ENCODE measurements around the gene DPYSL4. TPM values are rescaled to one million over a fixed set of nuclear protein-coding genes. Genes with fewer than 3 reads are reported as not detected.

Gene DPYSL4
- total RNA-seq, 1 donor from 2014 or later: 33.8 TPM

- Mint-ChIP-seq H3K27me3 (ENCODE audit: unreplicated experiment) (no peaks in the 10 kb centered on the region), H3K36me3 (ENCODE audit: unreplicated experiment) (no peaks in the 10 kb centered on the region), H3K4me3 (ENCODE audit: unreplicated experiment) (no peak overlapping the region), H3K4me1 (ENCODE audit: unreplicated experiment) (no peaks in the 10 kb centered on the region), H3K9me3 (ENCODE audit: unreplicated experiment) (no peaks in the 10 kb centered on the region), H3K27ac (ENCODE audit: unreplicated experiment) (no peak overlapping the region)
- no peak for TF ChIP-seq CTCF (IDR thresholded peaks at IDR 0.05)
- DNase-seq (ENCODE audit: extremely low spot score, unreplicated experiment): no peak
Observed at GRCh38 chr10:132149917-132150316, 36.8 kb upstream of the DPYSL4 start.

- TF ChIP-seq CTCF (IDR thresholded peaks at IDR 0.05): no peak
- no peaks in the 10 kb centered on the region for H3K9me3 Mint-ChIP-seq (ENCODE audit: unreplicated experiment)
- H3K4me3 Mint-ChIP-seq (ENCODE audit: unreplicated experiment): no peak overlapping the region
- H3K36me3 Mint-ChIP-seq (ENCODE audit: unreplicated experiment): no peaks in the 10 kb centered on the region
- DNase-seq (ENCODE audit: extremely low spot score, unreplicated experiment): no peak
- no peaks in the 10 kb centered on the region for H3K27me3 Mint-ChIP-seq (ENCODE audit: unreplicated experiment)
- no peaks in the 10 kb centered on the region for H3K4me1 Mint-ChIP-seq (ENCODE audit: unreplicated experiment)
- H3K27ac Mint-ChIP-seq (ENCODE audit: unreplicated experiment): no peak overlapping the region
Observed at GRCh38 chr10:132150777-132151176, 36.0 kb upstream of the DPYSL4 start.

- no peak overlapping the region for H3K27ac Mint-ChIP-seq (ENCODE audit: unreplicated experiment)
- no peak for TF ChIP-seq CTCF (IDR thresholded peaks at IDR 0.05)
- DNase-seq (ENCODE audit: extremely low spot score, unreplicated experiment): no peak
- H3K4me1 Mint-ChIP-seq (ENCODE audit: unreplicated experiment): no peaks in the 10 kb centered on the region
- H3K4me3 Mint-ChIP-seq (ENCODE audit: unreplicated experiment): no peak overlapping the region
- no peaks in the 10 kb centered on the region for H3K27me3 Mint-ChIP-seq (ENCODE audit: unreplicated experiment)
- H3K9me3 Mint-ChIP-seq (ENCODE audit: unreplicated experiment): no peaks in the 10 kb centered on the region
- H3K36me3 Mint-ChIP-seq (ENCODE audit: unreplicated experiment): no peaks in the 10 kb centered on the region
Observed at GRCh38 chr10:132151286-132151950, 35.3 kb upstream of the DPYSL4 start.

GRCh38 chr10:132151951-132152505, 34.7 kb upstream of the DPYSL4 start:
- Mint-ChIP-seq H3K36me3 (ENCODE audit: unreplicated experiment) (no peaks in the 10 kb centered on the region), H3K27me3 (ENCODE audit: unreplicated experiment) (no peaks in the 10 kb centered on the region), H3K4me1 (ENCODE audit: unreplicated experiment) (no peaks in the 10 kb centered on the region), H3K4me3 (ENCODE audit: unreplicated experiment) (no peak overlapping the region), H3K9me3 (ENCODE audit: unreplicated experiment) (no peaks in the 10 kb centered on the region), H3K27ac (ENCODE audit: unreplicated experiment) (no peak overlapping the region)
- no peak for DNase-seq (ENCODE audit: extremely low spot score, unreplicated experiment)
- no peak for TF ChIP-seq CTCF (IDR thresholded peaks at IDR 0.05)

- H3K27me3 Mint-ChIP-seq (ENCODE audit: unreplicated experiment): no peaks in the 10 kb centered on the region
- H3K27ac Mint-ChIP-seq (ENCODE audit: unreplicated experiment): no peak overlapping the region
- no peaks in the 10 kb centered on the region for H3K9me3 Mint-ChIP-seq (ENCODE audit: unreplicated experiment)
- no peak for DNase-seq (ENCODE audit: extremely low spot score, unreplicated experiment)
- no peak overlapping the region for H3K4me3 Mint-ChIP-seq (ENCODE audit: unreplicated experiment)
- no peaks in the 10 kb centered on the region for H3K36me3 Mint-ChIP-seq (ENCODE audit: unreplicated experiment)
- no peak for TF ChIP-seq CTCF (IDR thresholded peaks at IDR 0.05)
- no peaks in the 10 kb centered on the region for H3K4me1 Mint-ChIP-seq (ENCODE audit: unreplicated experiment)
Observed at GRCh38 chr10:132152896-132153580, 33.7 kb upstream of the DPYSL4 start.

All from osteocyte (in vitro differentiated cells).